HCT116 (cell line): ENCODE measurements around the gene CRACDL.

Experiments
- POLR2A ChIP-seq: IDR thresholded peaks from 2 replicates; pipeline ENCODE4 v1.7.0; 2011; ENCODE audit warnings: borderline replicate concordance; ENCODE audit not compliant: insufficient read depth, insufficient read length; ENCODE audit errors: extremely low read depth
- POLR2AphosphoS5 ChIP-seq: IDR thresholded peaks from 2 replicates; pipeline ENCODE4 v1.6.1; 2011; ENCODE audit warnings: mild to moderate bottlenecking, low read depth, low read length, moderate library complexity
- TF ChIP-seq, protein P1 (sequence below), 3 experiments: fragments of 200-600 bp in 1 of 3; sonication (generic) in 1 of 3; IDR thresholded peaks in 2 of 3; conservative IDR thresholded peaks in 1 of 3; 2 replicates each; pipeline ENCODE4 v1.5.1; 2012 to 2017; ENCODE audit warnings: low read depth in 2 of 3, low read length in 2 of 3, antibody characterized with exemption in 1 of 3, borderline replicate concordance in 1 of 3, control low read depth in 1 of 3, mild to moderate bottlenecking in 1 of 3, mixed read lengths in 1 of 3, mixed run types in 1 of 3, moderate library complexity in 1 of 3; ENCODE audit not compliant: insufficient read depth in 1 of 3
- TF ChIP-seq, protein P2 (sequence below): IDR thresholded peaks from 2 replicates; pipeline ENCODE4 v1.6.1; 2011; ENCODE audit warnings: mild to moderate bottlenecking, low read length, moderate library complexity; ENCODE audit not compliant: insufficient replicate concordance; ENCODE audit errors: extremely low read depth

DNA sequence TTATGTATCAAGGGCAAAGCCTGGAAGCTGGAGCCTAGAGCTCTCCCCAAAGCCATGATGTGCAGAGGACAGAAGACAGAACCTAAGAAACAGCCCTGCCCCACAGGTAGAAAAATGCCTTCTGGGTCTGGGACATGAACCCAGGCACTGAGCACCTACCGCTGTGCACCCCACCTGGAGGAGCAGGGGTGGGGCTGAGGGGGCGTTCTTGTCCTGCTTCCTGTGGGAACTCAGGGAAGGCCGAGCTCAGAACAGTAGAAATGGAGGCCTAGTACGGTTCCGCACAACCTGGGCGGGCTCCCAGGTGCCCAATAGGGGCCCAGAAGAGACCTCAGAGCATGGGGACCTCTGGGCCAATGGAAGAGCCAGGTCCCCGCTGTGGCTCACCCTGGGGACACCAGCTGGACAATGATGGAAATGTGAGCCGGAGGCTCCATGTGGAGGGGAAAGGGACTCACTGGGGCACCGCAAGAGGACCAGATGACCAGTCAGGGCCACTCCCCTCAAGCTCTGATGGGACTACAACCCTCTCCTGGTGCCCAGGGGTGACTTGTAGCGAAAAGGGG is 3.2 kb downstream of the CRACDL start:
- TF ChIP-seq, protein P1, sequence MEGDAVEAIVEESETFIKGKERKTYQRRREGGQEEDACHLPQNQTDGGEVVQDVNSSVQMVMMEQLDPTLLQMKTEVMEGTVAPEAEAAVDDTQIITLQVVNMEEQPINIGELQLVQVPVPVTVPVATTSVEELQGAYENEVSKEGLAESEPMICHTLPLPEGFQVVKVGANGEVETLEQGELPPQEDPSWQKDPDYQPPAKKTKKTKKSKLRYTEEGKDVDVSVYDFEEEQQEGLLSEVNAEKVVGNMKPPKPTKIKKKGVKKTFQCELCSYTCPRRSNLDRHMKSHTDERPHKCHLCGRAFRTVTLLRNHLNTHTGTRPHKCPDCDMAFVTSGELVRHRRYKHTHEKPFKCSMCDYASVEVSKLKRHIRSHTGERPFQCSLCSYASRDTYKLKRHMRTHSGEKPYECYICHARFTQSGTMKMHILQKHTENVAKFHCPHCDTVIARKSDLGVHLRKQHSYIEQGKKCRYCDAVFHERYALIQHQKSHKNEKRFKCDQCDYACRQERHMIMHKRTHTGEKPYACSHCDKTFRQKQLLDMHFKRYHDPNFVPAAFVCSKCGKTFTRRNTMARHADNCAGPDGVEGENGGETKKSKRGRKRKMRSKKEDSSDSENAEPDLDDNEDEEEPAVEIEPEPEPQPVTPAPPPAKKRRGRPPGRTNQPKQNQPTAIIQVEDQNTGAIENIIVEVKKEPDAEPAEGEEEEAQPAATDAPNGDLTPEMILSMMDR (IDR thresholded peaks at IDR 0.05 in 2 of 3, conservative IDR thresholded peaks at IDR 0.05 in 1 of 3; ENCODE audit: borderline replicate concordance in 1 of 3, insufficient read depth in 1 of 3, low read depth in 2 of 3, low read length in 2 of 3): no peak
- TF ChIP-seq, protein P2, sequence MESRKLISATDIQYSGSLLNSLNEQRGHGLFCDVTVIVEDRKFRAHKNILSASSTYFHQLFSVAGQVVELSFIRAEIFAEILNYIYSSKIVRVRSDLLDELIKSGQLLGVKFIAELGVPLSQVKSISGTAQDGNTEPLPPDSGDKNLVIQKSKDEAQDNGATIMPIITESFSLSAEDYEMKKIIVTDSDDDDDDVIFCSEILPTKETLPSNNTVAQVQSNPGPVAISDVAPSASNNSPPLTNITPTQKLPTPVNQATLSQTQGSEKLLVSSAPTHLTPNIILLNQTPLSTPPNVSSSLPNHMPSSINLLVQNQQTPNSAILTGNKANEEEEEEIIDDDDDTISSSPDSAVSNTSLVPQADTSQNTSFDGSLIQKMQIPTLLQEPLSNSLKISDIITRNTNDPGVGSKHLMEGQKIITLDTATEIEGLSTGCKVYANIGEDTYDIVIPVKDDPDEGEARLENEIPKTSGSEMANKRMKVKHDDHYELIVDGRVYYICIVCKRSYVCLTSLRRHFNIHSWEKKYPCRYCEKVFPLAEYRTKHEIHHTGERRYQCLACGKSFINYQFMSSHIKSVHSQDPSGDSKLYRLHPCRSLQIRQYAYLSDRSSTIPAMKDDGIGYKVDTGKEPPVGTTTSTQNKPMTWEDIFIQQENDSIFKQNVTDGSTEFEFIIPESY: no peak
- TF ChIP-seq POLR2A (no peak), POLR2AphosphoS5 (no peak)
